H1 (cell line): Measurements from ENCODE around the gene METTL22. TPM values are rescaled to one million over a fixed set of nuclear protein-coding genes. Genes with fewer than 3 reads are reported as not detected.

ENCODE experiments used
- CHD7 ChIP-seq: fragments of 300-600 bp; sonication (generic); IDR thresholded peaks from 2 replicates; pipeline ENCODE4 v1.7.1; 2012; ENCODE audit warnings: low read length, moderate library complexity, mild to moderate bottlenecking, inconsistent platforms; ENCODE audit not compliant: insufficient replicate concordance
- GABPA ChIP-seq: IDR thresholded peaks from 2 replicates; pipeline ENCODE4 v1.6.1; 2011; ENCODE audit warnings: mild to moderate bottlenecking, low read length, moderate library complexity, borderline replicate concordance; ENCODE audit not compliant: insufficient read depth
- PHF8 ChIP-seq: fragments of 200-600 bp; sonication (generic); conservative IDR thresholded peaks from 2 replicates; pipeline ENCODE4 v1.7.1; 2012; ENCODE audit warnings: low read depth, mild to moderate bottlenecking, inconsistent platforms, low read length, moderate library complexity
- RNF2 ChIP-seq: fragments of 200-900, 300-1000 bp; sonication (generic); IDR thresholded peaks from 2 replicates; pipeline ENCODE4 v1.7.1; 2016; ENCODE audit warnings: borderline replicate concordance, low read depth, mild to moderate bottlenecking, antibody characterized with exemption, low read length; ENCODE audit not compliant: poor library complexity, severe bottlenecking; ENCODE audit errors: missing control alignments
- SP2 ChIP-seq: IDR thresholded peaks from 2 replicates; pipeline ENCODE4 v1.6.1; 2012; ENCODE audit warnings: mild to moderate bottlenecking, low read length, inconsistent platforms
- TAF1 ChIP-seq: IDR thresholded peaks from 2 replicates; pipeline ENCODE4 v1.6.1; 2011; ENCODE audit warnings: mild to moderate bottlenecking, low read depth, low read length
- TAF7 ChIP-seq: optimal IDR thresholded peaks from 2 replicates; pipeline ENCODE3; 2011; ENCODE audit warnings: low read depth, mild to moderate bottlenecking, inconsistent platforms, low read length, moderate library complexity, borderline replicate concordance
- polyA plus RNA-seq, 7 experiments: library from polyadenylated mRNA; depleted of rRNA in 3 of 7; stranded (reverse) in 5 of 7; unstranded in 2 of 7; fragments of >200 nt in 5 of 7; fragments of 200-250 nt in 2 of 7; gene quantifications; 1 replicate in 5 of 7; 2 replicates in 1 of 7; 4 replicates in 1 of 7; pipeline versions ENCODE4 v1.2.1 to v1.2.3, GENCODE V29; 2011 to 2013; ENCODE audit warnings: missing spikeins in 2 of 7, mixed read lengths in 2 of 7
- total RNA-seq: library from RNA; stranded (reverse); fragmentation: NEBNext Ultra II Directional; extraction: Animal tissue kit (Norgen Biotek cat#: 25700); gene quantifications from 2 replicates; pipeline ENCODE4 v1.2.1, GENCODE V29; 2021
- TF ChIP-seq, protein P1 (sequence below), 3 experiments: IDR thresholded peaks; 1 replicate in 2 of 3; 2 replicates in 1 of 3; pipeline versions ENCODE4 v1.5.1 to v1.6.1; 2011; ENCODE audit warnings: low read length in 3 of 3, mild to moderate bottlenecking in 3 of 3, inconsistent platforms in 2 of 3, low read depth in 1 of 3, moderate library complexity in 1 of 3; ENCODE audit not compliant: insufficient read depth in 1 of 3; ENCODE audit errors: control extremely low read depth in 1 of 3

METTL22 gene
- total and polyA plus RNA-seq, 2 of the 8 experiments (the other 6 are each of a cell fraction or from before 2014, with no cell fraction given), result 56.7 to 85.2 TPM

DNA sequence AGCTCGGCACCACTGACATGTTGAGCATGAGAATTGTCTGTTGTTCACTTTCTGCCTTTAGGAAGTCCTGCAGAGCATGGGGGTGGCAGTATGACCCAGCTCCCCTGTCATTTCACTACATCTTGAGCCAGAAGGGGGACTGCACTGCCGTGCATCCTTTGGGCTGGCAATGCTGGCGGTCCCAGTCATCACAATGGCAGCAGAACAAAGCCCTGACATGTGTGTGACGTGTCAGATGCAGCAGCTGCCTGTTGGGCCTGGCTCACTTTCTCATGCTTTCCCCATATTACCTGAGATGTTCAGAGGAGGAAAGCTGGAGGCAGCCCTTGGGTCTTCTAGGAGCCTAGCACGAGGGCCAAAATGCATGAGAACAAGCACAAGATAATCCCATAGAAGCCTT lies 46.6 kb downstream of the METTL22 start (continued):
- TF ChIP-seq CHD7 (no peak), TAF7 (no peak), TAF1 (no peak), GABPA (no peak), RNF2 (no peak), SP2 (no peak), PHF8 (no peak)
- TF ChIP-seq, protein P1, sequence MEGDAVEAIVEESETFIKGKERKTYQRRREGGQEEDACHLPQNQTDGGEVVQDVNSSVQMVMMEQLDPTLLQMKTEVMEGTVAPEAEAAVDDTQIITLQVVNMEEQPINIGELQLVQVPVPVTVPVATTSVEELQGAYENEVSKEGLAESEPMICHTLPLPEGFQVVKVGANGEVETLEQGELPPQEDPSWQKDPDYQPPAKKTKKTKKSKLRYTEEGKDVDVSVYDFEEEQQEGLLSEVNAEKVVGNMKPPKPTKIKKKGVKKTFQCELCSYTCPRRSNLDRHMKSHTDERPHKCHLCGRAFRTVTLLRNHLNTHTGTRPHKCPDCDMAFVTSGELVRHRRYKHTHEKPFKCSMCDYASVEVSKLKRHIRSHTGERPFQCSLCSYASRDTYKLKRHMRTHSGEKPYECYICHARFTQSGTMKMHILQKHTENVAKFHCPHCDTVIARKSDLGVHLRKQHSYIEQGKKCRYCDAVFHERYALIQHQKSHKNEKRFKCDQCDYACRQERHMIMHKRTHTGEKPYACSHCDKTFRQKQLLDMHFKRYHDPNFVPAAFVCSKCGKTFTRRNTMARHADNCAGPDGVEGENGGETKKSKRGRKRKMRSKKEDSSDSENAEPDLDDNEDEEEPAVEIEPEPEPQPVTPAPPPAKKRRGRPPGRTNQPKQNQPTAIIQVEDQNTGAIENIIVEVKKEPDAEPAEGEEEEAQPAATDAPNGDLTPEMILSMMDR (IDR thresholded peaks at IDR 0.05; ENCODE audit: control extremely low read depth in 1 of 3, insufficient read depth in 1 of 3, low read depth in 1 of 3, low read length in 3 of 3), result no peak
